Measurements from ENCODE around the gene TOGARAM1. TPM values are rescaled to one million over a fixed set of nuclear protein-coding genes. Genes with fewer than 3 reads are reported as not detected.

The TOGARAM1 gene
- total RNA-seq, 2 donors from 2014 or later = 6.3 to 9.7 TPM

Other genes starting within 250 kb of the TOGARAM1 start
- 10 to 100 TPM; 16.7 to 20.1 TPM for gene KLHL28, start 243 bp upstream of the TOGARAM1 start, total RNA-seq
- gene PRPF39, start 121.9 kb downstream of the TOGARAM1 start, total RNA-seq = 10 to 100 TPM; 40.5 to 49.7 TPM
- 10 to 100 TPM; 48.6 to 49.6 TPM for gene FKBP3, start 172.3 kb downstream of the TOGARAM1 start, total RNA-seq
- gene FANCM, start 173.7 kb downstream of the TOGARAM1 start, total RNA-seq = 10 to 100 TPM; 12.4 to 13.5 TPM